HL-60 (cell line): ENCODE measurements around the gene FANCE.
A peak's percentile ranks its signal among the peaks of the same experiment; 100 is the strongest.

Experiments
- DNase-seq, 2 experiments: peaks; one replicate each; pipeline ENCODE4 v3.0.0-alpha.2; 2010 to 2020; ENCODE audit warnings: low read depth in 1 of 2, low spot score in 1 of 2
- H3K27ac ChIP-seq: fragments of 250-450 bp; sonication (Bioruptor Pico); replicated peaks from 2 replicates; pipeline ENCODE4 v1.5.1; 2020; ENCODE audit warnings: mild to moderate bottlenecking, moderate library complexity
- H3K27me3 ChIP-seq: fragments of 250-450 bp; sonication (Bioruptor Pico); 2 replicates; pipeline ENCODE4 v1.5.1; 2021; ENCODE audit warnings: mild to moderate bottlenecking, moderate library complexity; ENCODE audit not compliant: insufficient read depth, poor library complexity, severe bottlenecking
- H3K4me3 ChIP-seq: replicated peaks from 2 replicates; pipeline ENCODE4 v1.5.1; 2011; ENCODE audit warnings: mild to moderate bottlenecking, control low read depth, low read length; ENCODE audit not compliant: insufficient read depth
- CTCF ChIP-seq: IDR thresholded peaks from one replicate; pipeline ENCODE4 v1.5.1; 2011; ENCODE audit warnings: low read length, control low read depth, inconsistent platforms; ENCODE audit not compliant: insufficient read depth
- GABPA ChIP-seq: IDR thresholded peaks from 2 replicates; pipeline ENCODE4 v1.6.1; 2012; ENCODE audit warnings: low read depth
- POLR2AphosphoS5 ChIP-seq: IDR thresholded peaks from 2 replicates; pipeline ENCODE4 v1.6.1; 2012; ENCODE audit warnings: low read depth
- REST ChIP-seq: IDR thresholded peaks from 2 replicates; pipeline ENCODE4 v1.6.1; 2012; ENCODE audit warnings: low read depth; ENCODE audit not compliant: insufficient replicate concordance
- SPI1 ChIP-seq: IDR thresholded peaks from 2 replicates; pipeline ENCODE4 v1.6.1; 2012; ENCODE audit warnings: low read depth, mild to moderate bottlenecking, borderline replicate concordance

Gene FANCE

GRCh38 chr6:35473850-35474130 lies 21.7 kb downstream of the FANCE start:
- no peaks in the 10 kb centered on the region for H3K27me3 ChIP-seq
- DNase-seq: no peak
- TF ChIP-seq POLR2AphosphoS5: no peak
- TF ChIP-seq REST: no peak
- TF ChIP-seq CTCF: no peak
- no peak for TF ChIP-seq SPI1
- TF ChIP-seq GABPA: no peak
- H3K4me3 ChIP-seq: no peak overlapping the region
- no peak overlapping the region for H3K27ac ChIP-seq

- Histone ChIP-seq H3K27me3 (no peaks in the 10 kb centered on the region), H3K27ac (no peak overlapping the region), H3K4me3 (no peak overlapping the region)
- no peak for DNase-seq
- TF ChIP-seq CTCF (no peak), SPI1 (no peak), POLR2AphosphoS5 (peak; percentile 32)
These were observed 22.2 kb downstream of the FANCE start for GRCh38 chr6:35474131-35474941.

GRCh38 chr6:35474942-35475570 lies 22.9 kb downstream of the FANCE start:
- Histone ChIP-seq H3K27ac (no peak overlapping the region), H3K27me3 (no peaks in the 10 kb centered on the region), H3K4me3 (no peak overlapping the region)
- DNase-seq: no peak
- no peak for TF ChIP-seq GABPA
- TF ChIP-seq POLR2AphosphoS5: no peak
- no peak for TF ChIP-seq REST
- TF ChIP-seq CTCF: no peak
- no peak for TF ChIP-seq SPI1
